Natural killer cell (primary cell): Measurements from ENCODE around the gene METTL21A. TPM values are rescaled to one million over a fixed set of nuclear protein-coding genes. Genes with fewer than 3 reads are reported as not detected.

Experiments used
- ATAC-seq, 3 donors: fragments of 150-1000 bp in 2 of 3; fragments of 200-7000 bp in 1 of 3; cut with Tn5 transposase; 1 replicate in 1 of 3; 2 replicates in 2 of 3; pipeline ENCODE4 v1.10.0; 2021; ENCODE audit warnings: mild to moderate bottlenecking in 2 of 3, moderate library complexity in 2 of 3
- DNase-seq, 2 donors: peaks; one replicate each; pipeline versions ENCODE4 v3.0.0 to v3.0.0-alpha.2; 2013 to 2021; ENCODE audit warnings: mixed read lengths in 1 of 2
- H3K27ac ChIP-seq: one replicate; pipeline ENCODE4 v1.5.1; 2013; ENCODE audit warnings: mild to moderate bottlenecking, low read length
- H3K27me3 ChIP-seq: one replicate; pipeline ENCODE4 v1.6.1; 2013; ENCODE audit warnings: low read length; ENCODE audit not compliant: control insufficient read depth, insufficient read depth
- H3K36me3 ChIP-seq: one replicate; pipeline ENCODE4 v1.6.1; 2013; ENCODE audit warnings: low read length; ENCODE audit not compliant: control insufficient read depth, insufficient read depth
- H3K4me1 ChIP-seq: one replicate; pipeline ENCODE4 v1.6.1; 2013; ENCODE audit warnings: low read length; ENCODE audit not compliant: control insufficient read depth, insufficient read depth
- H3K4me3 ChIP-seq: one replicate; pipeline ENCODE4 v1.5.1; 2013; ENCODE audit warnings: low read length
- H3K9me3 ChIP-seq: one replicate; pipeline ENCODE4 v1.6.1; 2013; ENCODE audit warnings: low read length; ENCODE audit not compliant: control insufficient read depth, insufficient read depth
- H3K27ac Mint-ChIP-seq, 2 donors: one replicate each; pipeline ENCODE4 v1.8.0; 2022; ENCODE audit warnings: mild to moderate bottlenecking in 2 of 2, mixed read lengths in 2 of 2, moderate library complexity in 1 of 2
- H3K27me3 Mint-ChIP-seq, 2 donors: one replicate each; pipeline ENCODE4 v1.8.0; 2022; ENCODE audit warnings: low read depth in 2 of 2, mixed read lengths in 2 of 2
- H3K36me3 Mint-ChIP-seq: one replicate; pipeline ENCODE4 v1.8.0; 2022; ENCODE audit warnings: mixed read lengths
- H3K4me1 Mint-ChIP-seq, 2 donors: one replicate each; pipeline ENCODE4 v1.8.0; 2022; ENCODE audit warnings: mixed read lengths in 2 of 2
- H3K4me3 Mint-ChIP-seq: one replicate; pipeline ENCODE4 v1.8.0; 2022; ENCODE audit warnings: mild to moderate bottlenecking, moderate library complexity, mixed read lengths
- H3K9me3 Mint-ChIP-seq, 2 donors: one replicate each; pipeline ENCODE4 v1.8.0; 2022; ENCODE audit warnings: mixed read lengths in 2 of 2
- CTCF ChIP-seq: fragments of 200-600 bp; IDR thresholded peaks from one replicate; pipeline ENCODE4 v1.8.0; 2022; ENCODE audit warnings: antibody characterized with exemption
- whole genome bisulfite sequencing: methylation state at CpG from one replicate; pipeline ENCODE4 v1.1.7; 2013; ENCODE audit warnings: missing lambda C conversion rate; ENCODE audit not compliant: insufficient coverage; 5-methylcytosine and 5-hydroxymethylcytosine counted together
- intact Hi-C: fragments of 100-400 bp; cut with micrococcal nuclease; formaldehyde crosslinking; loops from one replicate; pipeline ENCODE4 v1.14.2; 2022
- total RNA-seq, 4 donors: library from RNA; stranded (reverse); fragments of 120-200 nt in 1 of 4; gene quantifications; one replicate each; pipeline versions ENCODE4 v1.2.3 to v1.2.4, GENCODE V29; 2013 to 2022

Gene METTL21A
- 10 to 100 TPM; 10.1 to 11.5 (median 11.0) TPM for total RNA-seq
- total RNA-seq (2013): 37.2 TPM

GRCh38 chr2:207625014-207625907 lies at the start of gene METTL21A:
Gene METTL21A, minus strand, starts transcription at chr2:207625394. Its CDS starts 1,019 bp downstream, at chr2:207624375.
- peak; percentile 91 to 98 for DNase-seq
- H3K4me1 Mint-ChIP-seq: peaks cover 18 to 31% of the 10 kb centered on the region in 2 donors

GRCh38 chr2:207674826-207675225 lies 49.6 kb upstream of the METTL21A start:
- Mint-ChIP-seq H3K4me3 (no peak overlapping the region), H3K36me3 (no peaks in the 10 kb centered on the region), H3K4me1 (no peaks in the 10 kb centered on the region), H3K9me3 (no peaks in the 10 kb centered on the region), H3K27ac (no peak overlapping the region), H3K27me3 (peaks cover 5 to 6% of the 10 kb centered on the region in 2 donors)
- no peak for ATAC-seq
- Histone ChIP-seq H3K36me3 (no peaks in the 10 kb centered on the region), H3K4me1 (no peaks in the 10 kb centered on the region), H3K4me3 (no peak overlapping the region), H3K27ac (no peak overlapping the region), H3K27me3 (no peaks in the 10 kb centered on the region), H3K9me3 (no peaks in the 10 kb centered on the region)
- WGBS: 100% methylated on average over 1 of the region's 2 CpGs
- no peak for TF ChIP-seq CTCF
- intact Hi-C loops: no loop called here
- no peak for DNase-seq

More at GRCh38 chr2:207625014-207625907, at the start of gene METTL21A:
- H3K27ac Mint-ChIP-seq: peak within 1 kb of the TSS; percentile 88 to 89
- H3K9me3 Mint-ChIP-seq: no peaks in the 10 kb centered on the region
- intact Hi-C loops: loop anchor here (1.0 to 5.0 kb wide), 2 partner anchors 86 to 858 kb away; partner anchors contain the start of genes CCNYL1, FASTKD2 and MDH1B
- H3K4me3 ChIP-seq: peak within 1 kb of the TSS; percentile 87
- no peaks in the 10 kb centered on the region for H3K36me3 Mint-ChIP-seq
- under 1% methylated on average over 92 of the region's 92 CpGs for WGBS
- H3K4me3 Mint-ChIP-seq: peak within 1 kb of the TSS; percentile 95
- peaks cover 23% of the 10 kb centered on the region for H3K4me1 ChIP-seq
- H3K27me3 Mint-ChIP-seq: no peaks in the 10 kb centered on the region
- TF ChIP-seq CTCF: peak; percentile 62
- peaks cover 14% of the 10 kb centered on the region for H3K36me3 ChIP-seq
- no peaks in the 10 kb centered on the region for H3K9me3 ChIP-seq
- no peaks in the 10 kb centered on the region for H3K27me3 ChIP-seq
- ATAC-seq: peak; percentile 81 to 93 (median 85)
- H3K27ac ChIP-seq: peak within 1 kb of the TSS; percentile 97

GRCh38 chr2:207674266-207674774 lies 49.1 kb upstream of the METTL21A start:
- Histone ChIP-seq H3K9me3 (no peaks in the 10 kb centered on the region), H3K27ac (no peak overlapping the region), H3K4me1 (no peaks in the 10 kb centered on the region), H3K4me3 (no peak overlapping the region), H3K36me3 (no peaks in the 10 kb centered on the region), H3K27me3 (no peaks in the 10 kb centered on the region)
- Mint-ChIP-seq H3K4me3 (no peak overlapping the region), H3K36me3 (no peaks in the 10 kb centered on the region), H3K9me3 (no peaks in the 10 kb centered on the region), H3K27ac (no peak overlapping the region), H3K4me1 (no peaks in the 10 kb centered on the region), H3K27me3 (peaks cover 0 to 1% of the 10 kb centered on the region in 2 donors)
- TF ChIP-seq CTCF: no peak
- intact Hi-C loops: no loop called here
- DNase-seq (no peak), ATAC-seq (no peak)
